ENCODE results near the gene RPTN.

Gene RPTN, protein sequence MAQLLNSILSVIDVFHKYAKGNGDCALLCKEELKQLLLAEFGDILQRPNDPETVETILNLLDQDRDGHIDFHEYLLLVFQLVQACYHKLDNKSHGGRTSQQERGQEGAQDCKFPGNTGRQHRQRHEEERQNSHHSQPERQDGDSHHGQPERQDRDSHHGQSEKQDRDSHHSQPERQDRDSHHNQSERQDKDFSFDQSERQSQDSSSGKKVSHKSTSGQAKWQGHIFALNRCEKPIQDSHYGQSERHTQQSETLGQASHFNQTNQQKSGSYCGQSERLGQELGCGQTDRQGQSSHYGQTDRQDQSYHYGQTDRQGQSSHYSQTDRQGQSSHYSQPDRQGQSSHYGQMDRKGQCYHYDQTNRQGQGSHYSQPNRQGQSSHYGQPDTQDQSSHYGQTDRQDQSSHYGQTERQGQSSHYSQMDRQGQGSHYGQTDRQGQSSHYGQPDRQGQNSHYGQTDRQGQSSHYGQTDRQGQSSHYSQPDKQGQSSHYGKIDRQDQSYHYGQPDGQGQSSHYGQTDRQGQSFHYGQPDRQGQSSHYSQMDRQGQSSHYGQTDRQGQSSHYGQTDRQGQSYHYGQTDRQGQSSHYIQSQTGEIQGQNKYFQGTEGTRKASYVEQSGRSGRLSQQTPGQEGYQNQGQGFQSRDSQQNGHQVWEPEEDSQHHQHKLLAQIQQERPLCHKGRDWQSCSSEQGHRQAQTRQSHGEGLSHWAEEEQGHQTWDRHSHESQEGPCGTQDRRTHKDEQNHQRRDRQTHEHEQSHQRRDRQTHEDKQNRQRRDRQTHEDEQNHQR

GRCh38 chr1:152159144-152159543, at the start of gene RPTN:
Gene RPTN, minus strand, starts transcription at chr1:152159228. Its CDS starts 1,339 bp downstream, at chr1:152157889.
- no peak for DNase-seq

GRCh38 chr1:152198982-152199381, 40.0 kb upstream of the RPTN start:
- DNase-seq: no peak

DNA sequence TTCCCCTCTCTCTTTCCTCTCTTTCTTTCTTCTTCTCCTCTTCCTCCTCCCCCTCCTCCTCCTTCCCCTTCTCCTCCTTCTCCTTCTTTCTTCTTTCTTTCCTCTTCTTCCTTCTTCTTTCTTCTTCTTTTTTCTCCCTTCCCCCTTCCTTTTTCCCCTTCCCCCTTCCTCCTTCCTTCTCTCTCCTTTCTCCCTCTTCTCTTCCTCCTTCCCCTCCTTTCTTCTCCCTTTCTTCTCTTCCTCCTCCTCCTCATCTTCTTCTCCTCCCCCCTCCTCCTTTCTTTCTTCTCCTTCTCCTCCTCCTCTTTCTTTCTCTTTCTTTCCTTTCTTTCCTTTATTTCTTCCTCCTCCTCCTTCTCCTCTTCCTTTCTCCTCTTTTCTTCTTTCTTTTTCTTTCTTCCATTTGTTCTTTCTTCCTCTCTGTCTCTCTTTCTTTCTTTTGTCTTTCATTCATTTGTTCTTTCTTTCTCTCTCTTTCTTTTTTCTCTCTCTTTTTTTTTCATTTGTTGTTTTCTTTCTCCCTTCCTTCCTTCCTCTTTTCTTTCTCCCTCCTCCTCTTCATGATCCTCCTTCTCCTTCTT, 38.4 kb upstream of the RPTN start:
- no peak for DNase-seq

DNA sequence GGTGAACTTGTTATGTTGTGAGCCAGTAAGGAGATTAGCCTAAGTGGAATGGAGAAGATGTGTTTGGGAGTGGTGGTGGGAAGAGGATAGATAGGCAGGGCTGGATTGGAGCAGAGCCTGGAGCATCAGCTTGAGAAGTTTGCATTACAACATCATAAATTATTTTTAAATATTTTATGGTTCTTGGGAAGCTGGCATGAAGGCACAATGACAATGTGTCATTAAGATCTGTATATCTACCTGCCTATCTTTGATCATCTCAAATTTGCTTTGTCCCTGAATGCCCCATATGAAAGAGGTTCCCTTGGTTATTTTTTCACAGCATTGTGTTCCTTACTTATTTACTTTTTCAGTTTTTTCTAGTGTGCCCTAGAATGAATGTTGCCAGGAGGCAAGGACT, 32.7 kb upstream of the RPTN start:
- DNase-seq: no peak

DNA sequence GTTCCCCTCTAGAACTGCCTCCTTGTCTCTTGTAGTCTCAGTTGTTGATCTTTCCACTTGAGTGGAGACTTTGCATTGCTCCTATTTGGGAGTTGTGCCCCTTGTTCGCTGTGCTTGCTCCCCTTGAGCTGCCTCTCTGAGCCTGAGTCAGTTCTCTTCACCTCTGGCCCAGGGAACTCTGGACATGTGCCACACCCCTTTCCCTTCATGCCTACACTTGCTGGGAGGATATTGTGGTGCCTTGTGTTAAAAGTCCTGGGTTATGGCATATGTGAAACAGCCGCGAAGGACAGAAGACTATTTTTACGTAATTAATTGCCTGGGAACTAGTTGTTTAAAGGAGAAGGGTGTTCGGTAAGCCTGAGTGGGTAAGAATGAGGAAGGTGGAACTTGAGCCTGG, 32.2 kb upstream of the RPTN start:
- no peak for DNase-seq

DNA sequence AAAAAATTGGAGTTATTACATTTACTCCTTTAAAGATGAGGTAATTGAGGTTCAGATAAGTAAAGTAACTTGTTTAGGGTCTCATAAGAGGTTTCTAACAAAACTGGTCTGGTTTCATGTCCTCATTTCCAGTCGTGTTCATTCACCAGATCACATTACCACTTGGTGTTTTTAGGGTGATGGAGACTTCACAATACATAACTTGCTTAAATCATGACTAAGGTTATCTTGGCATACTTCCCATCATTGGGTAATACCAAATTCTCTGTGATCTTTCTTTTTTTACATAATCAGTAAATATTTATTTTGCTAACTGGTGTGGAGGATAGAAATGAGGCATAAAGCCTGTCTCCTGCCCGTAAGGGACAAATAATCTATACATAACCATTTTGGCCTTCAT, 31.6 kb upstream of the RPTN start:
- DNase-seq: peak; percentile 7

GRCh38 chr1:152189657-152190442, 30.8 kb upstream of the RPTN start:
- DNase-seq: peak; percentile 90

- peak; percentile 87 for DNase-seq
These were observed 29.9 kb upstream of the RPTN start for GRCh38 chr1:152188673-152189591.

- DNase-seq: no peak
These were observed 27.7 kb upstream of the RPTN start for GRCh38 chr1:152186556-152187285.

DNA sequence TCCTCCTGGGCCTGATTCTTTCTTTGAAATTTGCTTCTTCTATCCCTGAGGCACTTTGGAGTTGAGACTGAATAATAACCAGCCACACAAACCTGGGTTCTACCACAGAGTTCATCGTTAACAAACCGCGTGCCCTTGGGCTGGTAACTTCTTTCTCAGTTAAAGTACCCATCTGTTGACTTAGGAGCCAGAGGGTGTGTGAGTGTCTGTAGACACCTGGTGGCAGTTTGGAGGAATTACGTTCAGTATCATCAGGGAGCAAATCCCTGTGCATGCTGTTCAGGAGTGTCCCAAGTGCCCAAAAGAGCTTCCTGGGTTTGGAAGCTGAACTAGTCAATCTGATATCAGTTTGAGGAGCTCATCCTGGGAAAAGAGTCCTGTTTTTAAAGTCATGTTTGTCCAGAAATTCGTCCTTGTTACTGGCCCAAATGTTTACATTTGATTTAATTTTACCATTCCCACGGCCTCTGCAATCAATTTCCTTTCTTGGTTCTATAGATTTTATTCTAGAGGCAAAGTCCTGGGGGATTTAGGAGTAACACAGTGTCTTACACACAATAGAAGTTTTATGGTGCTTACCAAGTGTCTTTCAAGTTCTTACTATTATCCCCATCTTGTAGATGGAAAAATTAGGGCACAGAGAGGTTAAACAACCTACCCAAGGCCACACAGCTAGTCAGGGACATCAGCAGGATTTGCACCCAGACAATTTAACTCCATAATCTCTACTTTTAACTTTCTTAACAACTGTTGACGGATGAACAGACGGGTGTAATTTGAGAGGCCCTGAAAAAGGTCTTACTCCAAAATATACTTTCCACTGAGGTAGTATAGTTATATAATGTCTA, 26.7 kb upstream of the RPTN start:
- peak; percentile 81 for DNase-seq

DNA sequence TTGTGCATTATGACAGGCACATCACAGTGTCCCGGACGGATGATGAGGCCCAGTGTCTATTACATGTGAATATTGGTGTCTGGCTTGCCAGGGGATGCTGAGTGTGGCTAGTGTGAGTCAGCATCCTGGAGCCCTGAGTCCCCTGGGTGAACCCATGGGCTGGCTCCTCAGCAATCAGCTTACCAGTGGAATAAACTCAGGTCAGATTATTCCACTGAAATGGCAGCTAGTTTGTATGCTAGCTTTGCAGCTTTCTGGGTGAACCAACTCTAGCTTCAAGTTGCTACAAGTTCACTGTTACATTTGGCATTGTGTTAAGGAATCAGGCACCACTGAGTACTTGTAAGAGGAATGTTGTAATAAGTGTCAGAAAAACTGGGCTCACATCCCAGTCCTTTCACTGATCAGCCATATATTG, 23.9 kb upstream of the RPTN start:
- DNase-seq: no peak

DNA sequence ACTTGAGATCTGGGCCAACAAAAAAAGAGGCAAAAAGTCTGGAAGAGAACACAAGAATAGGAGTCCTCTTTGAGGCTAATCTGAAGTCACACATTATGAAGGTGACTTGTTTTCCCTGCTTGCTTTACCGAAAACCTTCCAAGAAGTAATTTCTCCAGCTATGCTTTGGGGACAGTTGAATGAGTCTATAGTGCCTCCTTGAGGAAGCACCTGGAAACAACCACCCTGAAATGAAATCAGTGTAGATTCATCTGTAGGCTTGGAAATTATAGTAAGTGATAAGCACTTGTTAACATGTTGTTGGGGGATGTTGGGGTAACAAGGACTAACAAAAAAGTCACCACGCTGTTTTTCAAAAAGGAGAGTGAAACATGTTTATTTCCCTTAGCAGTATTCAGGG, 23.4 kb upstream of the RPTN start:
- DNase-seq: peak; percentile 56

GRCh38 chr1:152179566-152179965, 20.5 kb upstream of the RPTN start:
- DNase-seq: no peak

DNA sequence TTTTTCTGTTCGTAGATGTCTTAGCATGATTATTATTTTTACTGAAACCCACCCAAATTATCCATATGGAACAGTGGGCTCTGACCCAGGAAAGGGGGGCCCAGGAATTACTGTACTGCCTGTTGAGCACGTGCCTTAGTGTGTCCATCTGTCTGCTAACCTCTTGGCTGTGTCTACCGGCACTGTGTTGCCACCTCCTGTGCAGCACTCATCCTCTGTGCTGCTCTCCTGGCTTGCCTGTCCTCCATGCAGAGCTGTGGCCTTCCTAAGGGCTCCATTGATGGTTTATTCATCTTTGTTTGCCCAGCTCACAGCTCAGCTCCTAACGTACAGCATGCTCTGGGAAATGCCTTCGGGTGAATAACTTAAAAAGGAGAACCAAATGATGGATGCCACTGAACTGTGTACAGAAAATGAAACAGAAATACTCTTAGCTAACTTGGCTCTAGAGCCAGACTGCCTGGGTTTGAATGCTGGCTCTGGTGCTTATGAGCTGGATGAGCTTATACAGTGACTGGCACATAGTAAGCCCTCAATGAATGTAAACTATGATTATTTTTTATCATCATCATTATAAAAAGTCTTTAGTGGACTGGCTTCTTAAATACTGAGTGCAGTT, 11.4 kb upstream of the RPTN start:
- DNase-seq: no peak

GRCh38 chr1:152169366-152170025, 10.5 kb upstream of the RPTN start:
- no peak for DNase-seq

GRCh38 chr1:152168535-152168868, 9.5 kb upstream of the RPTN start:
- peak; percentile 13 for DNase-seq

DNA sequence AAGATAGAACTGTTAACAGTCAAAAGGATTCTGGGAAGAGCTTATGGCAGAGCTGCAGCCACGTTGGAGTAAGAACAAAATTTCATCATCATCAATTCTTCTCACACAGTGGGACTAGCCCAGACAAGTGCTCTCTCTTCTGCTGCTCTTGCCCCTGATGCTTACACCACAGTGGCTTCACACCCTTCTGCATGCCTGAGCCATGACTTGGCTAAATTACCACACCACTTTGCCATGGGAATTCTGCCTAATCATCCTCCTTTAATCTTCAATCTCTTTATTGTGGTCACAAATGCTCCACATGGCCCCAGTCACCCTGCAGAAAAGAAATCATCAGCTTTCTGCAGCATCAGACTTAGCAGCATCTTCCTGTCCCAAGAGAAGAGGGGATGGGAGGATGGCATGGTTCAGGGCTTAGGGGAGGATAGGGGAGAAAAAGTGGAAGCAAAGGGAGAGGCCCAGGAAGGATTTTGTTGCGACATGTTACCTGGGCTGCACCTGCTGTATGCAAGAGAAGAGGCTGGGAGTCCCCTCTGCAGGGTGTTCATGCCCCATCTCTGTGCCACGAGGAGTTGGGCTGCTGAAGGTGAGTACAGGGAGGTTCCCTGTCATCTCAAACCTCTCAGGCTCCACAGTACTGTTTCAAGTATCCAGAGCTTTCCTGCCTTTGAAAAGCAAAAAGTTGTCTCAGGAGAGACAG, 9.0 kb upstream of the RPTN start:
- DNase-seq: peak; percentile 89

- DNase-seq: no peak
These were observed 7.9 kb upstream of the RPTN start for GRCh38 chr1:152166966-152167365.

All from hematopoietic multipotent progenitor cell treated with erythropoietin and hydrocortisone succinate and interleukin-3 and kit ligand, for 4 days (in vitro differentiated cells).